ENCODE measurements around the gene SRP19.
A peak's percentile ranks its signal among the peaks of the same experiment; 100 is the strongest.
"Not testable (repeated sequence)": the region's sequence is repeated elsewhere in the genome, so short reads cannot be mapped to it uniquely, and the experiment has no call there.

SRP19 gene

DNA sequence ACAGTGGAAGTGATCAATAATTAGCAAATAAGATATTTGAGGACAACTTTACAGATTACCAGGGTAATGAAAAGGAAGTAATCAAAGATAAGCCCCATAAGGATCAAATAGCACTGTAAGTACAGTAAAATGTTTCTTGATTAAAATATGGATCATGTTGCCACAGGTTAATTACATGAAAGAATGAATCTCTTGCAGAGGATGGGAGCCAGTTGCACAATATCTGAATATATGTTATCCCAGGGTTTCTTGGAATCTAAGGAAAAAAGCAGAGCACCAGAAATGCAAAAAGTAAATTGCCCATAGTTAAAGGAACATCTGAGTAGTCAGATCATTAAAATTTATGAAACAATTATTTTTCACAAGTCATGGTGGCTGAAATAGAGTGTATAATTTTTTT, 13.8 kb upstream of the SRP19 start:
- Histone ChIP-seq H3K27me3 (ENCODE audit: control insufficient read depth, insufficient read depth, low read length) (no peaks in the 10 kb centered on the region), H3K27ac (ENCODE audit: low read length) (no peak overlapping the region), H3K4me3 (ENCODE audit: low read length) (no peak overlapping the region), H3K9me3 (ENCODE audit: control insufficient read depth, insufficient read depth, low read length) (no peaks in the 10 kb centered on the region), H3K4me1 (ENCODE audit: control insufficient read depth, insufficient read depth, low read length) (peaks cover 2% of the 10 kb centered on the region; the same call in 1 of the 2 replicates), H3K36me3 (ENCODE audit: control insufficient read depth, insufficient read depth, low read length) (no peaks in the 10 kb centered on the region)
- no peak for DNase-seq (ENCODE audit: low read depth, low spot score)

DNA sequence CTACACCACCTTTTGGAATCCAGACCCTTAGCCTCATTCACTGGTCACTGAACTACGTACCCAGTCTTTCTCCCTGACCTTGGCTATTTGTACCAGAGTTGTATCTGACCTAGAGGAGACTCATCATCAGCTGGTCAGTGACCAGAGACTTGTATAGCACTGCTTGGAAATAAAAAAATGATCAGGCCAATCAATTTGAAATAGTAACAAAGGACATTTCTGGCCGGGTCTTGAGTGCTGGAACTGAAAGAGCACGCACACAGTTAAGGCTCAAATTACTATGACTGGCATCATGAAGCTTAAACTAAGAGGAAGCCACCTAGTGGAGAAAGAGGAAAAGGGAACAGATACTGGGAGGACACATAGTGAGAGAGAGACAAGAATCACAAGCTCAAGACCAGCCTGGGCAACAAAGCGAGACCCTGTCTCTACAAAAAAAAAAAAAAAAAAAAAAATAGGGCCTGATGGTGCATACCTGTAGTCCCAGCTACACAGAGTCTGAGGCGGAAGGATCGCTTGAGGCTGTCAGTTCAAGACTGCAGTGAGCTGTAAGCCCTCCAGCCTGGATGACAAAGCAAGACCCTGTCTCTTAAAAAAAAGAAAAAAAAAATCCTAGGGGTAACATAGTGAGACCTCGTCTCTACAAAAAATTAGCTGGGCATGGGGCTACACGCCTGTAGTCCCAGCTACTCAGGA, 12.8 kb upstream of the SRP19 start:
- Histone ChIP-seq H3K27me3 (ENCODE audit: control insufficient read depth, insufficient read depth, low read length) (no peaks in the 10 kb centered on the region), H3K4me1 (ENCODE audit: control insufficient read depth, insufficient read depth, low read length) (peaks cover 2% of the 10 kb centered on the region; the same call in 1 of the 2 replicates), H3K27ac (ENCODE audit: low read length) (no peak overlapping the region), H3K36me3 (ENCODE audit: control insufficient read depth, insufficient read depth, low read length) (no peaks in the 10 kb centered on the region), H3K9me3 (ENCODE audit: control insufficient read depth, insufficient read depth, low read length) (no peaks in the 10 kb centered on the region), H3K4me3 (ENCODE audit: low read length) (no peak overlapping the region)
- WGBS (ENCODE audit: insufficient coverage, insufficient read length) = no CpG with 5 or more reads among the region's 8 CpGs
- DNase-seq (ENCODE audit: low read depth, low spot score) = peak; percentile 74

DNA sequence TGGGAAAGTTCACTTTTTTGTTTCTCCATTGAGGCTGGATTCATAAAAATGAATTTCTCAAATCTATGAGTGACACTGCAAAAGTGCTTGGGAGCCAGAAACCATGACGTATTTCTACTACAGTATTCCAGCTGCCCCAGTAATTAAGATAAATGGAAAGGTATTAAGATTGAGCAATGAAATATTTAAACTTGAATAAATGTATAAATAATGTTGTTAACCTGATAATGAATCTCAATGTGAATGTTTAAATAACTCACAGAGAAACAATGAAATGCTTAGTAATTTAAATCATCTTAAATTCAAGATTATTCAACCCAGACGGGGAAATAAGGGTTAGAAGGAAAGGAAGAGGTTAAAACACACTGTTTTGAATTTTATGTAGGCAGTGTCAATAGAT, 11.2 kb upstream of the SRP19 start:
- H3K4me3 ChIP-seq (ENCODE audit: low read length) = no peak overlapping the region
- H3K36me3 ChIP-seq (ENCODE audit: control insufficient read depth, insufficient read depth, low read length) = no peaks in the 10 kb centered on the region
- H3K27me3 ChIP-seq (ENCODE audit: control insufficient read depth, insufficient read depth, low read length) = no peaks in the 10 kb centered on the region
- no peak for DNase-seq (ENCODE audit: low read depth, low spot score)
- H3K27ac ChIP-seq (ENCODE audit: low read length) = no peak overlapping the region
- peaks cover 2% of the 10 kb centered on the region; the same call in 1 of the 2 replicates for H3K4me1 ChIP-seq (ENCODE audit: control insufficient read depth, insufficient read depth, low read length)
- no peaks in the 10 kb centered on the region for H3K9me3 ChIP-seq (ENCODE audit: control insufficient read depth, insufficient read depth, low read length)
- WGBS (ENCODE audit: insufficient coverage, insufficient read length) = no CpG with 5 or more reads among the region's 2 CpGs

DNA sequence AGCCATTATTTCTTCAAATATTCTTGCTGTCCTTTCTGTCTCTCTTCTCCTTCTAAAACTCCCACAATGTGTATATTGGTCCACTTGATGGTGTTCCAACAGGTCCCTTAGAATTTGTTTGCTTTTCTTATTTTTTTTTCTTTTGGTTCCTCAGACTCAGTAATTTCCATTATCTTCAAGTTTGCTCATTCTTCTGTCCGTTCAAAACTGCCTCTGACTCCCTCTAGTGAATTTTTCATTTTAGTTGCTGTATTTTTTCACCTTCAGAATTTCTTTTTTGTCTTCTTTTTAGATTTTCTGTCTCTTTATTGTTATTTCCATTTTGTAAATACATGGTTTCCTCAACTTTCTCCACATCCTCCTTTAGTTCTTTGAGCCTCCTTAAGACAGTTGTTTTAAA, 6.4 kb upstream of the SRP19 start:
- DNase-seq (ENCODE audit: low read depth, low spot score) = no peak
- H3K36me3 ChIP-seq (ENCODE audit: control insufficient read depth, insufficient read depth, low read length) = no peaks in the 10 kb centered on the region
- no CpG with 5 or more reads among the region's 1 CpG for WGBS (ENCODE audit: insufficient coverage, insufficient read length)
- H3K27me3 ChIP-seq (ENCODE audit: control insufficient read depth, insufficient read depth, low read length) = no peaks in the 10 kb centered on the region
- no peak overlapping the region for H3K27ac ChIP-seq (ENCODE audit: low read length)
- H3K4me1 ChIP-seq (ENCODE audit: control insufficient read depth, insufficient read depth, low read length) = no peaks in the 10 kb centered on the region
- H3K9me3 ChIP-seq (ENCODE audit: control insufficient read depth, insufficient read depth, low read length) = no peaks in the 10 kb centered on the region
- H3K4me3 ChIP-seq (ENCODE audit: low read length) = no peak overlapping the region

- H3K27ac ChIP-seq (ENCODE audit: low read length) = no peak overlapping the region
- H3K9me3 ChIP-seq (ENCODE audit: control insufficient read depth, insufficient read depth, low read length) = no peaks in the 10 kb centered on the region
- H3K4me3 ChIP-seq (ENCODE audit: low read length) = no peak overlapping the region
- 0 out of 2 replicates have a peak, but pooled peaks cover 1% of the 10 kb centered on the region for H3K27me3 ChIP-seq (ENCODE audit: control insufficient read depth, insufficient read depth, low read length)
- peaks cover 3% of the 10 kb centered on the region; the same call in 1 of the 2 replicates for H3K4me1 ChIP-seq (ENCODE audit: control insufficient read depth, insufficient read depth, low read length)
- H3K36me3 ChIP-seq (ENCODE audit: control insufficient read depth, insufficient read depth, low read length) = no peaks in the 10 kb centered on the region
- no peak for DNase-seq (ENCODE audit: low read depth, low spot score)
These were observed 3.2 kb upstream of the SRP19 start for GRCh38 chr5:112857866-112858265.

- H3K27ac ChIP-seq (ENCODE audit: low read length); DNase-seq (ENCODE audit: low read depth, low spot score): not testable (repeated sequence)
- no CpG with 5 or more reads among the region's 11 CpGs for WGBS (ENCODE audit: insufficient coverage, insufficient read length)
These were observed 537 bp upstream of the SRP19 start for GRCh38 chr5:112860571-112860928.

GRCh38 chr5:112861638-112861985, 525 bp downstream of the SRP19 start:
- no peaks in the 10 kb centered on the region for H3K9me3 ChIP-seq (ENCODE audit: control insufficient read depth, insufficient read depth, low read length)
- H3K4me1 ChIP-seq (ENCODE audit: control insufficient read depth, insufficient read depth, low read length) = peaks cover 3% of the 10 kb centered on the region; the same call in 1 of the 2 replicates
- no CpG with 5 or more reads among the region's 8 CpGs for WGBS (ENCODE audit: insufficient coverage, insufficient read length)
- 0 out of 2 replicates have a peak, but pooled peaks cover 1% of the 10 kb centered on the region for H3K27me3 ChIP-seq (ENCODE audit: control insufficient read depth, insufficient read depth, low read length)
- peaks cover 4% of the 10 kb centered on the region; the same call in 1 of the 2 replicates for H3K36me3 ChIP-seq (ENCODE audit: control insufficient read depth, insufficient read depth, low read length)
- no peak for DNase-seq (ENCODE audit: low read depth, low spot score)
- no peak overlapping the region for H3K27ac ChIP-seq (ENCODE audit: low read length)
- H3K4me3 ChIP-seq (ENCODE audit: low read length) = peak overlapping the region; percentile 95

More at GRCh38 chr5:112860571-112860928, 537 bp upstream of the SRP19 start:
- not testable (repeated sequence) for H3K9me3 ChIP-seq (ENCODE audit: control insufficient read depth, insufficient read depth, low read length); H3K27me3 ChIP-seq (ENCODE audit: control insufficient read depth, insufficient read depth, low read length); H3K4me1 ChIP-seq (ENCODE audit: control insufficient read depth, insufficient read depth, low read length); H3K36me3 ChIP-seq (ENCODE audit: control insufficient read depth, insufficient read depth, low read length)
- H3K4me3 ChIP-seq (ENCODE audit: low read length) = peak overlapping the region; percentile 21; the same call in 1 of the 2 replicates

DNA sequence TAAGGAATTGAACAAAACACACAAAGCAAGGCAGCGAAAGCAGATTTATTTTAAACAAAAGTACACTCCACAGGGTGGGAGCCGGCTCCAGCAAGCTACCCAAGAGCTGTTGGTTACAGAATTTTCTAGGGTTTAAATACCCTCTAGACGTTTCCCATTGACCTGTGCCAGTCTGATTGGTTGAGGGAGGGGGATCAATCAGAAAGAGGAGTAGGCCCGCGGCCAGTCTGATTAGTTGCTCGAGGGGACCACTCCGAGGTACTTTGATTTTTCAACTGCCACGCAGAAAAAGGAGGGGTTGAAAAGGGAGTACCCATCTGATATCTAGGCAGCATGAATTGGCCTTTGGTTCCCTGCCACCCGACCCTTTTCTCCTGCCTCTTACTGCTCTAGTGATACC, 998 bp downstream of the SRP19 start:
- no CpG with 5 or more reads among the region's 9 CpGs for WGBS (ENCODE audit: insufficient coverage, insufficient read length)
- peaks cover 6% of the 10 kb centered on the region; the same call in 1 of the 2 replicates for H3K36me3 ChIP-seq (ENCODE audit: control insufficient read depth, insufficient read depth, low read length)
- no peak for DNase-seq (ENCODE audit: low read depth, low spot score)
- no peaks in the 10 kb centered on the region for H3K9me3 ChIP-seq (ENCODE audit: control insufficient read depth, insufficient read depth, low read length)
- peaks cover 3% of the 10 kb centered on the region; the same call in 1 of the 2 replicates for H3K4me1 ChIP-seq (ENCODE audit: control insufficient read depth, insufficient read depth, low read length)
- peak overlapping the region; percentile 95; the same call in 1 of the 2 replicates for H3K4me3 ChIP-seq (ENCODE audit: low read length)
- 0 out of 2 replicates have a peak, but pooled peaks cover 1% of the 10 kb centered on the region for H3K27me3 ChIP-seq (ENCODE audit: control insufficient read depth, insufficient read depth, low read length)
- no peak overlapping the region for H3K27ac ChIP-seq (ENCODE audit: low read length)

GRCh38 chr5:112863549-112863948, 2.5 kb downstream of the SRP19 start:
- Histone ChIP-seq H3K27ac (ENCODE audit: low read length) (no peak overlapping the region), H3K9me3 (ENCODE audit: control insufficient read depth, insufficient read depth, low read length) (no peaks in the 10 kb centered on the region), H3K36me3 (ENCODE audit: control insufficient read depth, insufficient read depth, low read length) (peaks cover 6% of the 10 kb centered on the region; the same call in 1 of the 2 replicates), H3K4me3 (ENCODE audit: low read length) (no peak overlapping the region), H3K27me3 (ENCODE audit: control insufficient read depth, insufficient read depth, low read length) (0 out of 2 replicates have a peak, but pooled peaks cover 1% of the 10 kb centered on the region), H3K4me1 (ENCODE audit: control insufficient read depth, insufficient read depth, low read length) (peaks cover 3% of the 10 kb centered on the region; the same call in 1 of the 2 replicates)
- no CpG with 5 or more reads among the region's 4 CpGs for WGBS (ENCODE audit: insufficient coverage, insufficient read length)
- no peak for DNase-seq (ENCODE audit: low read depth, low spot score)

GRCh38 chr5:112865128-112865527, 4.0 kb downstream of the SRP19 start:
- H3K9me3 ChIP-seq (ENCODE audit: control insufficient read depth, insufficient read depth, low read length) = no peaks in the 10 kb centered on the region
- WGBS (ENCODE audit: insufficient coverage, insufficient read length) = no CpG with 5 or more reads among the region's 3 CpGs
- peaks cover 3% of the 10 kb centered on the region; the same call in 1 of the 2 replicates for H3K4me1 ChIP-seq (ENCODE audit: control insufficient read depth, insufficient read depth, low read length)

DNA sequence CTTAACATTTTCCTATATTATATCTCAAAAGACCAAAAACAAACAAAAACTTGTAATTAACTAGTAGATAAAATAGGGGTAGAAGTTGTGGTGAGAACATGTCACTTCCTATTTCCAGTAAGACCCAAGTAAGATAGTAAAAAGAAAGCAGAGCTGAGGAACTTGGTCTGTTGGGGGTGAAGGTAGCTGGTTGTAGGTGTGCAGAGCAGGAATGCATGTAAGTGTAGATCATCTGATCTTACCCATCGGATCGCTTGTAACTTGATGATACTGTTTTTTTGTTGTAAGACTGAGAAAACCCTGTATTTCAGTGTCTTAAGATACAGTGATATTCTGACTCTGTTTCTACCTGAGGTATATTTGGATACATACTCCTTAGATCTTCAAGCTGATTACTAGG, 5.7 kb downstream of the SRP19 start:
- no peaks in the 10 kb centered on the region for H3K4me1 ChIP-seq (ENCODE audit: control insufficient read depth, insufficient read depth, low read length)
- H3K9me3 ChIP-seq (ENCODE audit: control insufficient read depth, insufficient read depth, low read length) = no peaks in the 10 kb centered on the region
- peaks cover 14% of the 10 kb centered on the region; the same call in 1 of the 2 replicates for H3K36me3 ChIP-seq (ENCODE audit: control insufficient read depth, insufficient read depth, low read length)
- H3K27me3 ChIP-seq (ENCODE audit: control insufficient read depth, insufficient read depth, low read length) = no peaks in the 10 kb centered on the region
- WGBS (ENCODE audit: insufficient coverage, insufficient read length) = no CpG with 5 or more reads among the region's 2 CpGs
- no peak for DNase-seq (ENCODE audit: low read depth, low spot score)
- no peak overlapping the region for H3K4me3 ChIP-seq (ENCODE audit: low read length)
- no peak overlapping the region for H3K27ac ChIP-seq (ENCODE audit: low read length)

More at GRCh38 chr5:112865128-112865527, 4.0 kb downstream of the SRP19 start:
- no peak overlapping the region for H3K4me3 ChIP-seq (ENCODE audit: low read length)
- DNase-seq (ENCODE audit: low read depth, low spot score) = no peak
- H3K27me3 ChIP-seq (ENCODE audit: control insufficient read depth, insufficient read depth, low read length) = 0 out of 2 replicates have a peak, but pooled peaks cover 1% of the 10 kb centered on the region
- H3K36me3 ChIP-seq (ENCODE audit: control insufficient read depth, insufficient read depth, low read length) = peaks cover 9% of the 10 kb centered on the region; the same call in 1 of the 2 replicates
- H3K27ac ChIP-seq (ENCODE audit: low read length) = no peak overlapping the region

Measured in iPS DF 6.9 (cell line).